Measurements from ENCODE around the gene DEFB132.

DNA sequence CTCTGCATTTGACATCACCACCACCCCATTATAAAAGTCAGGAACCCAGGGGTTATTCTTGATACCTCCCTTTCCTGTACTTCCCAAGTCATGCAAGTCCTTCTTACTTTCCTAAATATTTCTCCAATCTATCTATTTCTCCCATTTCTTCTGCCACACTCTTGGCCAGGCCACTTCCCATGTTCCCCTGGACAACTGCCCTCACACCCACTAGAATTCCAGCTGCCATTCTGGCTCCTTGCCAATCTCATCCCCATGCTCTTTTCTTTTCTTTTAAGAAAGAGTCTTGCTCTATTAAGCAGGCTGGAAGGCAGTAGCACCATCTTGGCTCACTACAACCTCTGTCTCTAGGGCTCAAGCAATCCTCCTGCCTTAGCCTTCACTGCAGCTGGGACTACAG lies 15.2 kb downstream of the DEFB132 start:
- TF ChIP-seq, protein P1, sequence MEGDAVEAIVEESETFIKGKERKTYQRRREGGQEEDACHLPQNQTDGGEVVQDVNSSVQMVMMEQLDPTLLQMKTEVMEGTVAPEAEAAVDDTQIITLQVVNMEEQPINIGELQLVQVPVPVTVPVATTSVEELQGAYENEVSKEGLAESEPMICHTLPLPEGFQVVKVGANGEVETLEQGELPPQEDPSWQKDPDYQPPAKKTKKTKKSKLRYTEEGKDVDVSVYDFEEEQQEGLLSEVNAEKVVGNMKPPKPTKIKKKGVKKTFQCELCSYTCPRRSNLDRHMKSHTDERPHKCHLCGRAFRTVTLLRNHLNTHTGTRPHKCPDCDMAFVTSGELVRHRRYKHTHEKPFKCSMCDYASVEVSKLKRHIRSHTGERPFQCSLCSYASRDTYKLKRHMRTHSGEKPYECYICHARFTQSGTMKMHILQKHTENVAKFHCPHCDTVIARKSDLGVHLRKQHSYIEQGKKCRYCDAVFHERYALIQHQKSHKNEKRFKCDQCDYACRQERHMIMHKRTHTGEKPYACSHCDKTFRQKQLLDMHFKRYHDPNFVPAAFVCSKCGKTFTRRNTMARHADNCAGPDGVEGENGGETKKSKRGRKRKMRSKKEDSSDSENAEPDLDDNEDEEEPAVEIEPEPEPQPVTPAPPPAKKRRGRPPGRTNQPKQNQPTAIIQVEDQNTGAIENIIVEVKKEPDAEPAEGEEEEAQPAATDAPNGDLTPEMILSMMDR (IDR thresholded peaks at IDR 0.05; ENCODE audit: low read length), result no peak
- no peak for TF ChIP-seq EZH2 (IDR thresholded peaks at IDR 0.05; ENCODE audit: borderline replicate concordance, low read length)
